MM.1S (cell line): Measurements from ENCODE around the gene NELFB.

Source experiments
- DNase-seq: peaks from one replicate; pipeline ENCODE4 v3.0.0-alpha.2; 2015
- H2AFZ ChIP-seq: fragments of 300-600 bp; sonication (generic); 2 replicates; pipeline ENCODE4 v1.6.0; 2016; ENCODE audit warnings: antibody characterized with exemption, low read length
- H3F3A ChIP-seq: fragments of 300-600 bp; sonication (generic); 2 replicates; pipeline ENCODE4 v1.6.1; 2016; ENCODE audit warnings: mild to moderate bottlenecking, antibody characterized with exemption, low read length, moderate library complexity, mixed read lengths; ENCODE audit not compliant: insufficient read depth
- H3K27ac ChIP-seq: fragments of 300-600 bp; sonication (generic); 2 replicates; pipeline ENCODE4 v1.5.1; 2016; ENCODE audit warnings: mild to moderate bottlenecking, low read length
- H3K27me3 ChIP-seq: fragments of 300-600 bp; sonication (generic); replicated peaks from 2 replicates; pipeline ENCODE4 v1.6.0; 2016; ENCODE audit warnings: low read length; ENCODE audit not compliant: insufficient read depth
- H3K36me3 ChIP-seq: fragments of 300-600 bp; sonication (generic); replicated peaks from 2 replicates; pipeline ENCODE4 v1.6.1; 2016; ENCODE audit warnings: mild to moderate bottlenecking, low read length, mixed read lengths; ENCODE audit not compliant: insufficient read depth
- H3K4me1 ChIP-seq: fragments of 300-600 bp; sonication (generic); 2 replicates; pipeline ENCODE4 v1.6.1; 2016; ENCODE audit warnings: low read length, mixed read lengths
- H3K4me2 ChIP-seq: fragments of 300-600 bp; sonication (generic); 2 replicates; pipeline ENCODE4 v1.6.0; 2016; ENCODE audit warnings: low read depth, low read length
- H3K4me3 ChIP-seq: fragments of 300-600 bp; sonication (generic); 2 replicates; pipeline ENCODE4 v1.5.1; 2016; ENCODE audit warnings: low read length, mixed read lengths
- H3K79me2 ChIP-seq: fragments of 300-600 bp; sonication (generic); 2 replicates; pipeline ENCODE4 v1.6.1; 2016; ENCODE audit warnings: mixed run types, low read length, mixed read lengths
- H3K9ac ChIP-seq: fragments of 300-600 bp; sonication (generic); 2 replicates; pipeline ENCODE4 v1.6.1; 2016; ENCODE audit warnings: low read length, mixed read lengths
- H3K9me2 ChIP-seq: fragments of 300-600 bp; sonication (generic); replicated peaks from 2 replicates; pipeline ENCODE4 v1.6.1; 2016; ENCODE audit warnings: mild to moderate bottlenecking, low read length, mixed read lengths; ENCODE audit not compliant: insufficient read depth
- H3K9me3 ChIP-seq: fragments of 300-600 bp; sonication (generic); replicated peaks from 2 replicates; pipeline ENCODE4 v1.6.1; 2016; ENCODE audit warnings: mild to moderate bottlenecking, low read length, mixed read lengths; ENCODE audit not compliant: insufficient read depth
- H4K20me1 ChIP-seq: fragments of 300-600 bp; sonication (generic); 2 replicates; pipeline ENCODE4 v1.6.1; 2016; ENCODE audit warnings: mild to moderate bottlenecking, low read length, moderate library complexity, mixed read lengths; ENCODE audit not compliant: insufficient read depth
- EZH2 ChIP-seq: fragments of 300-600 bp; sonication (generic); optimal IDR thresholded peaks from 2 replicates; pipeline ENCODE3; 2017; ENCODE audit warnings: low read depth, mild to moderate bottlenecking, antibody characterized with exemption, low read length, mixed read lengths
- EZH2phosphoT487 ChIP-seq: fragments of 300-600 bp; sonication (generic); IDR thresholded peaks from 2 replicates; pipeline ENCODE4 v1.6.1; 2018; ENCODE audit warnings: antibody characterized with exemption, low read length
- TF ChIP-seq, protein P1 (sequence below): fragments of 300-600 bp; sonication (generic); IDR thresholded peaks from 2 replicates; pipeline ENCODE4 v1.5.1; 2016; ENCODE audit warnings: antibody characterized with exemption, low read length, mixed read lengths

Gene NELFB

DNA sequence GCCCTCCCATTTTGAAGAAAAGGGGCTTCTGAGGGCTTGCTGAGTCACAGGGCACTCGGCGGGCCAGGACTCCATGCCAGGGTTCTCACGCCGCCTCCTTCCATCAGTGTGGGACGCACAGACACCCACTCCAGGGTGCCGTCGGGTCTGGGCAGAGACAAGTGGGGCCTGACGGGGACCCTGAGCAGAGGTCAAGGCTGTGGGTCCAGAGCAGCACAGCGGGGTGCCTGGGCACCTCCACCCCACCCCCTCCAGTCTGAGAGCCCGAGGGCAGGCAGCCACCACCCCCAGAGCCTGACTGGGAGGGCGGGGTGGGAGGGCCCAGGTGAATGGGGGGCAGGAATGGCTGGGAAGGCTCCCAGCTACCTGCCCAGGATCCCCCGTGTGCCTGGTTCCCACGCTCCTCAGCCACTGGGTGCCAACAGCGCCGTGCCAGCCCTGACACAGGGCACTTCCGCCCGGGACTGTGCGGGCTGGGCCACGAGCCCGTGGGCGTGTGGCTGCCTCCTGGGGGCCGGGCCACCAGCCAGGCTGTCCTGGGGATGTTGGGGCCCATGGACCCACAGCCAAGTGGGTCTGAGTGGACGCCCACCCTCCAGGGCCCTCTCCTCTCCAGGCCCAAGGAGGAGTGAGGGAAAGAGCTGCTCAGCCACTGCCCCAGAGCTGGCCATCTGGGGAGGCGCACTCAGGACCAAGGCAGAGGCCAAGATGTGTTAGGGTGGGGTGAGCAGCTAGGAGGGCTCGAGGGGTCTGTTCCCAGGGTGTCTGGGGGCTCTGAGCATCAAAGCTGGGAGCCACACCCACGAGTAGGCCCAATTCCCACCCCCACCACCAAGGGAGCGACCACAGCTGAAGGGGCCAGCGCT is 57.1 kb downstream of the NELFB start:
- no peaks in the 10 kb centered on the region; the same call in 1 of the 2 replicates for H3K4me1 ChIP-seq
- DNase-seq, result no peak
- H3K9ac ChIP-seq, result no peak overlapping the region
- no peaks in the 10 kb centered on the region for H3K36me3 ChIP-seq
- H3K4me3 ChIP-seq, result no peak overlapping the region
- H3K27me3 ChIP-seq, result peaks cover 41% of the 10 kb centered on the region
- H3F3A ChIP-seq, result no peaks in the 10 kb centered on the region
- no peak overlapping the region for H3K27ac ChIP-seq
- no peaks in the 10 kb centered on the region for H3K9me3 ChIP-seq
- TF ChIP-seq, protein P1, sequence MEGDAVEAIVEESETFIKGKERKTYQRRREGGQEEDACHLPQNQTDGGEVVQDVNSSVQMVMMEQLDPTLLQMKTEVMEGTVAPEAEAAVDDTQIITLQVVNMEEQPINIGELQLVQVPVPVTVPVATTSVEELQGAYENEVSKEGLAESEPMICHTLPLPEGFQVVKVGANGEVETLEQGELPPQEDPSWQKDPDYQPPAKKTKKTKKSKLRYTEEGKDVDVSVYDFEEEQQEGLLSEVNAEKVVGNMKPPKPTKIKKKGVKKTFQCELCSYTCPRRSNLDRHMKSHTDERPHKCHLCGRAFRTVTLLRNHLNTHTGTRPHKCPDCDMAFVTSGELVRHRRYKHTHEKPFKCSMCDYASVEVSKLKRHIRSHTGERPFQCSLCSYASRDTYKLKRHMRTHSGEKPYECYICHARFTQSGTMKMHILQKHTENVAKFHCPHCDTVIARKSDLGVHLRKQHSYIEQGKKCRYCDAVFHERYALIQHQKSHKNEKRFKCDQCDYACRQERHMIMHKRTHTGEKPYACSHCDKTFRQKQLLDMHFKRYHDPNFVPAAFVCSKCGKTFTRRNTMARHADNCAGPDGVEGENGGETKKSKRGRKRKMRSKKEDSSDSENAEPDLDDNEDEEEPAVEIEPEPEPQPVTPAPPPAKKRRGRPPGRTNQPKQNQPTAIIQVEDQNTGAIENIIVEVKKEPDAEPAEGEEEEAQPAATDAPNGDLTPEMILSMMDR, result no peak
- TF ChIP-seq EZH2 (no peak), EZH2phosphoT487 (no peak)
- no peaks in the 10 kb centered on the region for H4K20me1 ChIP-seq
- no peaks in the 10 kb centered on the region for H3K9me2 ChIP-seq
- no peak overlapping the region for H3K4me2 ChIP-seq
- H2AFZ ChIP-seq, result no peak overlapping the region
- no peaks in the 10 kb centered on the region for H3K79me2 ChIP-seq

DNA sequence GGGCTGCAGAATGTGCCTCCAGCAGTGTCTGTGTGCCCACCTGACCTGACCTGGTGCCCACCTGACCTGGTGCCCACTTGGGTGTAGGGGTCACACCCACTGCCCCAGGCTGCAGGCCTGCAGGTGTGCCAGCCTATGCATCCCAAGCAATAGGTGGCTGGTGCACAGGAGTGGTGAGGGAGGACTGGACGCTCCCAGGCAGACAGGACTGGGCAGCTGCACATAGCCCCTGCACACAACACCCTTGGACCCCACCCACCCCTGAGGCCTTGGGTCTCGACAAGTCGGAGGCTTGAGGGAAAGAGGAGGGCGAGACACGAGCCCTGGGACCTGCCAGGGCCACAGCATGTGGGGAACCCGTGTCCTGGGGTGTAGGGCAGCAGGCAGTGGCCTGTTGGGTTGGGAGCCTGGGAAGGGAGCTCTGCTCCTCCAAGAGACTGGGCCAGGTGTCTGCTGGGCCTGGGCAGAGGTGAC is 57.8 kb downstream of the NELFB start:
- TF ChIP-seq, protein P1, result no peak
- TF ChIP-seq EZH2 (no peak), EZH2phosphoT487 (no peak)
- H3K27me3 ChIP-seq, result peaks cover 43% of the 10 kb centered on the region
- no peak overlapping the region for H3K27ac ChIP-seq
- H3K4me2 ChIP-seq, result no peak overlapping the region
- no peak for DNase-seq
- H3K4me3 ChIP-seq, result no peak overlapping the region
- no peaks in the 10 kb centered on the region for H3K9me2 ChIP-seq
- H3K4me1 ChIP-seq, result no peaks in the 10 kb centered on the region; the same call in 1 of the 2 replicates
- no peaks in the 10 kb centered on the region for H4K20me1 ChIP-seq
- no peaks in the 10 kb centered on the region for H3K36me3 ChIP-seq
- H3K9ac ChIP-seq, result no peak overlapping the region
- H3F3A ChIP-seq, result no peaks in the 10 kb centered on the region
- H3K9me3 ChIP-seq, result no peaks in the 10 kb centered on the region
- no peaks in the 10 kb centered on the region for H3K79me2 ChIP-seq
- no peak overlapping the region for H2AFZ ChIP-seq

DNA sequence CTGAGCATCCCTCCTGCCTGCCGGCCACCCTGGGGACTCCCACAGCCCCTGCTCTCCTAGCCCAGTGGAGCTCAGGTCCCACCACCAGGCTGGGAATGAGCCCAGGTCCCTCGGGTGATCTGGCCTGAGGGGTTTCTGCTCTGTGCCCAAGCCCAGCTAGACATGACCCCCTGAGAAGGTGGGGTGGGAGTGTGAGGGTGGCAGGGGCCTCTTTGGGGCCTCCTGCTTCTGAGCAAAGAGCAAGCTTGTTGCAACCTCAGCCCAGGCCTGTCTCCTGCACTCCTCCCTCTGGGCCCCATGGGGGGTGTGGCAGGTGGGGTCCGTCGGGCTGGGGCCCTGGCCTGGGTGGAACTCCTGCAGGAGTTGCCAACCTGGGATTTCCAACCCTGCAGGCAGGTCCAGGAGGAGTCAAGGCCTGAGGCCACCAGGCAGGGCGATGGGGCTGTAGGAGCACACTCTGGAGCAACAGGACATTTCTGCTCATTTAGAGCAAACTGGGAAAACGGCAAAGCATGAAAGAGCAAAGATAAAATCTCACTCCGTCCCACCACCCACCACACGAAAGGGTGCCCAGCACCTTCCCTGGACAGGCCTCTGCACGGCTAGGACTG is 58.3 kb downstream of the NELFB start:
- H3K36me3 ChIP-seq, result no peaks in the 10 kb centered on the region

More for the DNA sequence above, 58.3 kb downstream of the NELFB start:
- Histone ChIP-seq H3K9me3 (no peaks in the 10 kb centered on the region), H3K4me2 (no peak overlapping the region), H3K27me3 (peaks cover 48% of the 10 kb centered on the region), H4K20me1 (no peaks in the 10 kb centered on the region), H3K9me2 (no peaks in the 10 kb centered on the region), H3F3A (no peaks in the 10 kb centered on the region), H3K4me3 (no peak overlapping the region), H3K9ac (no peak overlapping the region), H2AFZ (no peak overlapping the region), H3K4me1 (no peaks in the 10 kb centered on the region; the same call in 1 of the 2 replicates), H3K27ac (no peak overlapping the region), H3K79me2 (no peaks in the 10 kb centered on the region)
- no peak for DNase-seq
- TF ChIP-seq EZH2 (no peak), EZH2phosphoT487 (no peak)
- TF ChIP-seq, protein P1, result no peak
